ENCODE results near the gene FXYD6. TPM values are rescaled to one million over a fixed set of nuclear protein-coding genes. Genes with fewer than 3 reads are reported as not detected.

FXYD6 gene
- total and polyA plus RNA-seq, 2 donors (not counting 1 experiment from before 2014, with no cell fraction given): not detected

GRCh38 chr11:117871160-117871559 is 5.3 kb downstream of the FXYD6 start:
- Histone ChIP-seq H3K4me1 (ENCODE audit: control insufficient read depth in 2 of 2, insufficient read depth in 2 of 2, low read length in 2 of 2) (peaks cover 15 to 24% of the 10 kb centered on the region in 2 donors), H2AFZ (ENCODE audit: insufficient read depth, low read depth, low read length, poor library complexity, severe bottlenecking) (no peak overlapping the region), H3K79me2 (ENCODE audit: control insufficient read depth, insufficient read depth, low read length) (no peaks in the 10 kb centered on the region), H3K36me3 (replicated peaks in 1 of 2; ENCODE audit: control extremely low read depth in 1 of 2, control insufficient read depth in 1 of 2, extremely low read depth in 1 of 2, insufficient read depth in 2 of 2, low read length in 1 of 2) (no peaks in the 10 kb centered on the region), H3K9me3 (ENCODE audit: control extremely low read depth in 1 of 3, control insufficient read depth in 2 of 3, insufficient read depth in 1 of 3, low read length in 2 of 3) (peaks cover 0 to under 1% (median 0%) of the 10 kb centered on the region in 3 donors), H4K20me1 (ENCODE audit: control insufficient read depth, insufficient read depth, low read length, poor library complexity, severe bottlenecking) (no peaks in the 10 kb centered on the region), H3K4me3 (ENCODE audit: control extremely low read depth in 1 of 5, extremely low read depth in 1 of 5, insufficient read depth in 1 of 5, low read depth in 2 of 5, low read length in 4 of 5) (no peak overlapping the region), H3K27ac (ENCODE audit: low read length in 2 of 2) (no peak overlapping the region), H3K9ac (ENCODE audit: low read length) (no peak overlapping the region), H3K4me2 (replicated peaks; ENCODE audit: low read depth, low read length, poor library complexity, severe bottlenecking) (no peak overlapping the region), H3K27me3 (replicated peaks in 1 of 4; ENCODE audit: control extremely low read depth in 1 of 4, control insufficient read depth in 3 of 4, insufficient read depth in 4 of 4, low read length in 3 of 4) (peaks cover 0 to 50% (median 23%) of the 10 kb centered on the region in 4 experiments)
- no peak for TF ChIP-seq EZH2 (IDR thresholded peaks at IDR 0.05; ENCODE audit: borderline replicate concordance, insufficient read depth, low read depth, low read length, poor library complexity, severe bottlenecking)
- TF ChIP-seq CTCF (IDR thresholded peaks at IDR 0.05): no peak
- Mint-ChIP-seq H3K27ac (no peak overlapping the region), H3K4me1 (peaks cover 17% of the 10 kb centered on the region), H3K9me3 (ENCODE audit: insufficient read depth) (no peaks in the 10 kb centered on the region), H3K27me3 (peaks cover 45% of the 10 kb centered on the region), H3K4me3 (no peak overlapping the region)
- ChIA-PET CTCF (interaction anchor here (1.5 kb wide), 1 partner anchor 76 kb away, joined by 3 read pairs; no protein-coding TSS in a partner anchor), POLR2A (no interaction called here)
- intact Hi-C loops (cut with micrococcal nuclease): no loop called here
- 86% methylated on average over 18 of the region's 18 CpGs for WGBS (ENCODE audit: insufficient coverage)
- ATAC-seq (ENCODE audit: low read depth) (no peak), DNase-seq (no peak)

GRCh38 chr11:117870103-117870952 is 6.1 kb downstream of the FXYD6 start:
- TF ChIP-seq EZH2 (IDR thresholded peaks at IDR 0.05; ENCODE audit: borderline replicate concordance, insufficient read depth, low read depth, low read length, poor library complexity, severe bottlenecking): no peak
- no peak for TF ChIP-seq CTCF (IDR thresholded peaks at IDR 0.05)
- H3K9me3 ChIP-seq (ENCODE audit: control extremely low read depth in 1 of 3, control insufficient read depth in 2 of 3, insufficient read depth in 1 of 3, low read length in 2 of 3): no peaks in the 10 kb centered on the region
- H3K4me1 ChIP-seq (ENCODE audit: control insufficient read depth in 2 of 2, insufficient read depth in 2 of 2, low read length in 2 of 2): peaks cover 7 to 16% of the 10 kb centered on the region in 2 donors
- no peak overlapping the region for H2AFZ ChIP-seq (ENCODE audit: insufficient read depth, low read depth, low read length, poor library complexity, severe bottlenecking)
- no peak overlapping the region for H3K4me3 ChIP-seq (ENCODE audit: control extremely low read depth in 1 of 5, extremely low read depth in 1 of 5, insufficient read depth in 1 of 5, low read depth in 2 of 5, low read length in 4 of 5)
- no peak overlapping the region for H3K27ac ChIP-seq (ENCODE audit: low read length in 2 of 2)
- H3K4me2 ChIP-seq (replicated peaks; ENCODE audit: low read depth, low read length, poor library complexity, severe bottlenecking): no peak overlapping the region
- no peak for DNase-seq
- no peak overlapping the region for H3K4me3 Mint-ChIP-seq
- H4K20me1 ChIP-seq (ENCODE audit: control insufficient read depth, insufficient read depth, low read length, poor library complexity, severe bottlenecking): no peaks in the 10 kb centered on the region
- intact Hi-C loops (cut with micrococcal nuclease): no loop called here
- H3K36me3 ChIP-seq (replicated peaks in 1 of 2; ENCODE audit: control extremely low read depth in 1 of 2, control insufficient read depth in 1 of 2, extremely low read depth in 1 of 2, insufficient read depth in 2 of 2, low read length in 1 of 2): no peaks in the 10 kb centered on the region
- H3K9ac ChIP-seq (ENCODE audit: low read length): no peak overlapping the region
- H3K4me1 Mint-ChIP-seq: peaks cover 11% of the 10 kb centered on the region
- H3K27ac Mint-ChIP-seq: no peak overlapping the region
- ChIA-PET CTCF (interaction anchor here (1.5 kb wide), 1 partner anchor 77 kb away, joined by 3 read pairs; no protein-coding TSS in a partner anchor), POLR2A (no interaction called here)
- no peak for ATAC-seq (ENCODE audit: low read depth)
- no peaks in the 10 kb centered on the region for H3K9me3 Mint-ChIP-seq (ENCODE audit: insufficient read depth)
- WGBS (ENCODE audit: insufficient coverage): 71% methylated on average over 7 of the region's 9 CpGs
- no peaks in the 10 kb centered on the region for H3K79me2 ChIP-seq (ENCODE audit: control insufficient read depth, insufficient read depth, low read length)
- peaks cover 0 to 42% (median 17%) of the 10 kb centered on the region in 4 experiments for H3K27me3 ChIP-seq (replicated peaks in 1 of 4; ENCODE audit: control extremely low read depth in 1 of 4, control insufficient read depth in 3 of 4, insufficient read depth in 4 of 4, low read length in 3 of 4)
- H3K27me3 Mint-ChIP-seq: peaks cover 46% of the 10 kb centered on the region

Measured in B cell (primary cell).